Head of caudate nucleus (tissue), 42 donors: ENCODE measurements around the gene SMIM7.
"Not testable (repeated sequence)": the region's sequence is repeated elsewhere in the genome, so short reads cannot be mapped to it uniquely, and the experiment has no call there.

ENCODE experiments used
- DNase-seq, 42 donors: peaks; one replicate each; pipeline versions ENCODE4 v3.0.0 to v3.0.0-alpha.2; 2020 to 2021; ENCODE audit warnings: mixed read lengths in 7 of 42
- intact Hi-C: fragments of 100-400 bp; cut with DNase I; formaldehyde crosslinking; loops from one replicate; pipeline ENCODE4 v1.15.0; 2022

The SMIM7 gene

DNA sequence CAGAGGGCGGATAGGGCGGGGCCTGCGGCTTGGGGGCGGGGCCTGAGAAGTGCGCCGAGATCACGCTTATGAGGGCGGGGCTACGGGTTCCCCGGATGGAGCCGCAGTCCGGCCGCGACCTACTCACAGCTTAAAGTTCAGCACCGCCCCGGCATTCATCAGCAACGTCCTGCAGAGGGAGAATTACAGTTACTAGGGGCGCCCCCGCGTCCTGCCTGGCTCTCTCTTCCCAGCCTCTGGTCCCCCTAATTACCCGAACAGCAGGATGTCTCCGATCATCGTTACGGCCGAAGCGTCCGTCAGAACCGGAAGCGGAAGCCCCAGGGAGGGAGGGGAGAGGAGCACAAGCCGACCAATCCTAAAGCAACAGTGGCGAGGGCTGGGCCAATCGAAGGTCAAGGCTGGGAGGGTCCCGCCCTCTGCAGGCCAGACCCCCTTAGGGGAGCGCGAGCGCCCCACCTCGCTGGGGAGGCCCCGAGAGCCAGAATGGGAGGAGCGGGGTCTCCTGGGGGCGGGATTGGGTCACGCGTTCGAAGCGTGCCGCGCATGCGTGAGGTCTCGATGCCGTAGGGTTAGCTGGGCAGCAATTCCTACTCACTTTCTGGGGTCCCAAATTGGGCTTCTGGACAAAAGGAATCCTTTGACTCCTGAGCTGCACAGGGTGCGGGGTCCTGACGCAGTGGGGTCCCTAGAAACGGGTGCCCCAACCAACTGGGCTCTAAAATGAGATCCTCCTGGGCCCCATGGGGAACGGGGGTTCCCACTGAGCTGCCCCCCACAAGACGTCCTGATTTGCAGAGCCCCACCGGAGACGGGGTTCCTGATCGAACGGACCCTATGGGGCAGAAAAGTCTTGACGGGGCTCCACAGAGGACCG is at the start of gene SMIM7:
TSS of gene SMIM7 (minus strand) at position 313 of the 877 bp plus-strand sequence. CDS start at position 279, 34 bp downstream.
- DNase-seq: peak; percentile 97 to 100 (median 99)
- intact Hi-C loops: loop anchor here (1.0 kb wide), 1 partner anchor 32 kb away; the partner anchor contains the start of gene MED26

DNA sequence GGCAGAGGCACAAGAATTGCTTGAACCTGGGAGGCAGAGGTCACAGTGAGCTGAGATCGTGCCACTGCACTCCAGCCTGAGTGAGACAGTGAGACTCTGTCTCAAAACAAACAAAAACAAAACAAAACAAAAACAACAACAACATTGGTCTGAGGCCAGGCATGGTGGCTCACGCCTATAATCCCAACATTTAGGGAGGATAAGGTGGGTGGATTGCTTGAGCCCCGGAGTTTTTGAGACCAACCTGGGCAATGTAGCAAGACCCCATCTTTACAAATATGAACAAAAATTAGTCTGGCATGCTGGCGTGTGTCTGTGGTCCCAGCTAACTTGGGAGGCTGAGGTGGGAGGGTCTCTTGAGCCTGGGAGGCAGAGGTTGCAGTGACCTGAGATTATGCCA is 43.7 kb upstream of the SMIM7 start:
- DNase-seq: no peak
- intact Hi-C loops: no loop called here

DNA sequence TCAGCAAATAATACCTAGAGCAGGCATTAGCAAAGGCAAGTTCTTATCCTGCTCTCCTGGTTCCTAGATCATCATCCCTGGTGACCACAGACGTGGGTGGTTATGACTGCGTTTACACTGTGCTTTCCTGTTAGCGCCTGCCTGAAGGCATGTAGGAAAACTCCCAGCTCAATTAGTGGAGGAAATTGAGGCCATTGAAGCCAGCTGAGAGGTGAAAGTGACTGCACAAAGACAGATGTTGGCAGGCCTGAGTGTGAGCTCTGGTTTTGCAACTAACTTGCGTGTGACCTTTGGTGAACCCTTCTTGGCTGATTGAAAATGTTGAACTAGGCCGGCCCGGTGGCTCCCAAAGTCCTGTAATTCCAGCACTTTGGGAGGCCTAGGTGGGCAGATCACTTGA is 42.2 kb upstream of the SMIM7 start:
- no peak for DNase-seq
- intact Hi-C loops: no loop called here

DNA sequence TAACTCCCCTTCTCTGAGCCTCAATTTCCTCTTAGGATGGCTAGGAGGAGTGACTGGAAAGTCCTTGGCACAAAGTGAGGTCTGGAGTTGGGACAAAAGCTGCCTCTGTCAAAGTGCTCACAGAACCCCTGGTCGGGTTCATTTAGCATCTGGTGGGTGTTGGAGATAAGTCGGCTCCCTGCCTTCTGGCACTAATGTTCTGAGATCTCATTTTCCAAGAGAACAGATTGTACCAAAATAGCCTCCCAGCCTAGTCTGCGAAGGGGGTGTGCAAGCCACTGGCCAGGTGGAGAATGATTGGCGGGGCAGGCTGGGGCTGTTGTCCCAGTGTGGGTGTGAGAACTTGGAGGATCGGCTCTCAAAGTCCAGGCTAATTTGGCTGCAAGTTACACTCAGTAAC is 39.0 kb upstream of the SMIM7 start:
- no peak for DNase-seq
- intact Hi-C loops: no loop called here

DNA sequence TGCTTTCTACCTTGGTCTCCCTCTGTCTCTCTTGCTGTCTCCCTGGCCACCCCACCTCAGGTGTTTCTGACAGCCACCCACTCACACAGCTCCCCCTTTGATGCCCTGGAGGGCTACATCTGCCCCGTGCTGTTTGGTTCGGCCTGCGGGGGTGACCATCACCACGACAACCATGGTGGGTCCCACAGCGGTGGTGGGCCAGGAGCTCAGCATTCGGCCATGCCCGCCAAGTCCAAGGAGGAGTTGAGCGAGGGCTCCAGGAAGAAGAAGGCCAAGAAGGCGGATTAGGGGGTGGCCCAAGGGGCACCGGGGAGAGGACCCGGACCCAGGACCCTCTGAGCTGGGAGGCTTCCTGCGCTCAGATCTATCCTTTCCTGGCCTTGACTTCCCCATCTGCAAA is 28.1 kb upstream of the SMIM7 start:
- no peak for DNase-seq
- intact Hi-C loops: no loop called here

DNA sequence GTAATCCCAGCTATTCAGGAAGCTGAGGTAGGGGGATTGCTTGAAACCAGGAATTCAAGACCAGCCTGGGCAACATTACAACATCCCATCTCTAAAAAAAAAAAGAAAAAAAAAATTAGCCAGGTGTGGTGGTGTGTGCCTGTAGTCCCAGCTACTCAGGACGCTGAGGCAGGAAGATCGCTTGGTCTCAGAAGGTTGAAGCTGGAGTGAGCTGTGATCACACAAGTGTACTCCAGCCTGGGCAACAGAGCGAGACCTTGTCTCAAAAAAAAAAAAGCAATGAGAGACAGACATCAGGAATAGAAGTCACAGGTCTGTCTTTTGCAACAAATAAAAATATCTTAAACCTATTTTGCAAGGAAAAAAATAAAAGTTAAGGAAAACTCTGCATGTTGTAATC is 24.3 kb upstream of the SMIM7 start:
- DNase-seq: no peak
- intact Hi-C loops: no loop called here

DNA sequence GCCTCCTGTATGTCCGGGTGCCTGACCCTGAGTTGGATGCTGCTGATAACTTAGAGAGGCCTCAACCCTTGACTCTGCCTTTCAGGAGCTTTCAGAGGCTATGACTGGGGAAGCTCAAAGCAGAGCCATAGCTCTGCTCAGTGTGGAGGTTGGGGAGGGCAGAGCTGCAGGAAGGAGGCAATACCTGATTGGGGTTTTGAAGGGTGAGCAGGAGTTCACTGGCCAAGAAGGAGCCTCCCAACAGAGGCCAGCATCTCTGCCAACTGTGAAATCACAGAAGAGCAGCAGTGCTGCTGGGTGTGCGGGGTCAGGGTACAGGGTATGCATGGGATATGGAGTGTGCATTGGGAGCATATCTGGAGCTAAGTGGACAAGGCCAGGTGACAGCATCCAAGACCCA is 22.6 kb upstream of the SMIM7 start:
- DNase-seq: no peak
- intact Hi-C loops: no loop called here

DNA sequence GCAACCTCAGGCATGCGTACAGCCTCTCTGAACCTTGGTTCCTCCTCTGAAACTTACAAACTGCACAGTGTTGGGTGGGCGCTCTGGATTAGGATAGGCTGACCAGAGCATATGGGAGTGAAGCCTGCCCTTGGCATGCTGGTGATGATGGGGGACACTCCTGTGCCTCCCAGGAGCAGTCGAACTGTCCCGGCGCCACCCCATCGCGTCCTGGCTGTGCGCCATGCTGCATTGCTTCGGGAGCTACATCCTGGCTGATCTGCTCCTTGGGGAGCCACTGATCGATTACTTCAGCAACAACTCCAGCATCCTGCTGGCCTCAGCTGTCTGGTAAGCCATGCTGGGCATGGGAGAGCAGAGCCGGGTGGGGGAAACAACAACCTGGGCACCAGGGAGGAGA is 19.9 kb upstream of the SMIM7 start:
- intact Hi-C loops: no loop called here
- DNase-seq: no peak

DNA sequence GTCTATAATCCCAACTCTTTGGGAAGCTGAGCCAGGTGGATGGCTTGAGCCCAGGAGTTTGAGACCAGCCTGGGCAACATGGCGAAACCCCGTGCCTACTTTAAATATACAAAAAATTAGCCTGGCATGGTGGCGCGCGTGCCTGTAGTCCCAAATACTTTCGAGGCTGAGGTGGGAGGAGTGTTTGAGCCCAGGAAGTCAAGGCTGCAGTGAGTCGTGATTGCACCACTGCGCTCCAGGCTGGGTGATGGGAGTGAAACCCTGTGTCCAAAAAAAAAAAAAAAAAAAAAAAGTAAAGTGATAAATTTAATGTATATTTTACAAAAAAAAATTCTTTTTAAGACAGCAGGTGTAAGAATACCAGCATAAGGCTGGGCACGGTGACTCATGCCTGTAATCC is 18.6 kb upstream of the SMIM7 start:
- DNase-seq: no peak
- intact Hi-C loops: no loop called here

DNA sequence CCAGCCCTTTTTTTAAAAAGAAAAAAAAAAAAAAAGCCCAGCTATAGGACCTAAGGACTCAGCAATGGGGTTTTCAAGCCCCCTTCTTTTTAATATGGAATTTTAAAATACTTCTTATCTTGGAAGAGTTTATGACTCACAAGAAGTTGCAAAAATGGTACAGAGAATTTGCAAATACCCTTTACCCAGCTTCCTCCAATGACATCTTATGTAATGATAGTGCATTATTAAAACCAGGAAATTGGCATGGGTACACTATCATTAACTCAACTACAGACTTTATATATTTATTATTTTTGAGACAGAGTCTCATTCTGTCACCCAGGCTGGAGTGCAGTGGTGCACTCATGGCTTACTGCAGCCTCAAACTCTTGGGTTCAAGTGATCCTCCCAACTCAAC is 17.1 kb upstream of the SMIM7 start:
- no peak for DNase-seq
- intact Hi-C loops: no loop called here

DNA sequence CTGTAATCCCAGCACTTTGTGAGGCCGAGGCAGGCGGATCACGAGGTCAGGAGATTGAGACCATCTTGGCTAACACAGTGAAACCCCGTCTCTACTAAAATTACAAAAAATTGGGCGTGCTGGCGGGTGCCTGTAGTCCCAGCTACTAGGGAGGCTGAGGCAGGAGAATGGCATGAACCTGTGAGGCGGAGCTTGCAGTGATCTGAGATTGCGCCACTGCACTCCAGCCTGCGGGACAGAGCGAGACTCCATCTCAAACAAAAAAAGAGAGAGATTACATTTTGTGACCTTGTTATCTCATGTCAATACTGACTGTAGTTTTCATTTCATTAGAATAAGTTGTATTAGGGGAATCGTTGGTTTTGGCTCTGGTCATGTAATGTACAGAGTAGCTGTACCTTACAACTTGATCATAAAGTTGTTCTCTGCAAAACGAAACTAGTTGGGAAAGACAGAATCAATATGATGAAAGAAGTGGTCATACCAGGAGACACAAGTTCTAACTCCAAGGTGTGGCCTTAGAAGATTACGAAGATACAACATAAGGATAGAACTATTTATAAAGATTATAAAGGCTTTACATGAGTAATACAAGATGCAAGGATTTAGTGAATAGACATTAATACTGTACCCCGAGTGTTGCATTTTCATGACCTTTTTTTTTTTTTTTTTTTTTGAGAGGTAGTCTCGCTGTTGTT is 16.3 kb upstream of the SMIM7 start:
- DNase-seq: no peak
- intact Hi-C loops: no loop called here

DNA sequence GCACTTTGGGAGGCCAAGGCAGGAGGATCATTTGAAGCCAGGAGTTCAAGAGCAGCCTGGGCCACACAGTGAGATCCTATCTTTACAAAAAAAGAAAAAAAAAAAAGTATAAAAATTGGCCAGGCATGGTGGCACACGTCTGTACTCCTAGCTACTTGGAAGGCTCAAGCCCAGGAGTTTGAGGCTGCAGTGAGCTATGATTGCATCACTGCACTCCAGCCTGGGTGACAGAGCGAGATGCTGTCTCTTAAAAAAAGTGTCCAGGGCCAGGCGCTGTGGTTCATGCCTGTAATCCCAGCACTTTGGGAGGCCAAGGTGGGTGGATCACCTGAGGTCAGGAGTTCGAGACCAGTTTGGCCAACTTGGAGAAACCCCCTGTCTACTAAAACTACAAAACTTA is 13.9 kb upstream of the SMIM7 start:
- intact Hi-C loops, DNase-seq: not testable (repeated sequence)

DNA sequence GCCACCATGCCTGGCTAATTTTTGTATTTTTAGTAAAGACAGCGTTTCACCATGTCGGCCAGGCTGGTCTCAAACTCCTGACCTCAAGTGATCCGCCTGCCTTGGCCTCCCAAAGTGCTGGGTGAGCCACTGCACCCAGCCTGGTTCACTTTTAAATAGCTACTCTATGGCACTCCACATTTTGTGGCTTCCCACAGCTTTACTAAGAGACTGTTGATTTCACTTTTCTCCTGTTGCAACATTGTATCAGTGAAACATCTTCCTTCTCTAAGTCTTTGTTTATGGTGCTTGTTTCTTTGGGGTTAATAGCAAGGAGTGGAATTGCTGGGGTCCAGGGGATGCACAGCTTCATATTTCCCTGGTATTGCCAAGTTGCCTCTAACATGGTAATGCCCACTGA is 13.3 kb upstream of the SMIM7 start:
- intact Hi-C loops: no loop called here

DNA sequence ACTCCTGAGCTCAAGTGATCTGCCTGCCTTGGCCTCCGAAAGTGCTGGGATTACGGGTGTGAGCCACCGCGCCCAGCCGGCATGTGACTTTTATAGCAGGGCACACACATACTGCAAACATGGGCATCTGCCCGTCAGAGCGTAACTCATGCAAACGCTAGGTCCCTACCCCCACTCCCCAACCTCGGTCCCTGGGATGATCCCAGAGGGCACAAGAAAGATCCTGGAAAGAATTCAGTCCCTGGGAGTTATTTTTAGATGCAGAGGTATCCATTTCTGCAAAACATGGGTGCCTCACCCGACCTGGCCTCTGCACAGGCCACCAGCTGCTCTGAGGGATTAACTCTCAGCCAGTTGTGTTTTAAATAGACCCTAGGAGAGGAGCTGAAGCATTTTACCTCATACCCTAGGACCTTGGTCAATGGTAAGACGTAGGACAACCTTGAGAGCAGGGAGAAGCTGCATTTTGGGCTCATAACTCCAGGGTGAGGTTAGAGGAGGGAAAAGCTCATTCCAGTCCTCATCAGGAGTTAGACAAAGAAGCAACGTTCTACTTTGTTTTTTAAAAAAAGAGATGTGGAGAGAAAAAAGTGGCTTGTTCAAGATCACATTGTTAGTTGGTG is 11.8 kb upstream of the SMIM7 start:
- DNase-seq: no peak
- intact Hi-C loops: no loop called here

More for the DNA sequence above, 13.3 kb upstream of the SMIM7 start:
- no peak for DNase-seq

DNA sequence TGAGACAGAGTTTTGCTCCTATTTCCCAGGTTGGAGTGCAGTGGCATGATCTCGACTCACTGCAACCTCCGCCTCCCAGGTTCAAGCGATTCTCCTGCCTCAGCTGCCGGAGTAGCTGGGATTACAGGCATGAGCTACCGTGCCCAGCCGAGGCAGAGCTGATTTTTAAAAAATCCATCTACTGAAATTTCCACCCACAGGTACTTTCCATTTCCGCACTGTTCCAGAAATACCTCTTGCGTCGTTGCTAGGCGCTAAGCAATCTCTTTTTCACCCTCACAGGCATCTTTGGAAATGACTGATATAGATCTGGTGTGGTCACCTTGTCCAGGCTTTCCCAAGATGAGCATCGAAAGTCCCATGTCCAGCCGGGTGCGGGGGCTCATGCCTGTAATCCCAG is 10.3 kb upstream of the SMIM7 start:
- DNase-seq: peak in 30 of 42 donors; percentile 21 to 75 (median 44)
- intact Hi-C loops: no loop called here

DNA sequence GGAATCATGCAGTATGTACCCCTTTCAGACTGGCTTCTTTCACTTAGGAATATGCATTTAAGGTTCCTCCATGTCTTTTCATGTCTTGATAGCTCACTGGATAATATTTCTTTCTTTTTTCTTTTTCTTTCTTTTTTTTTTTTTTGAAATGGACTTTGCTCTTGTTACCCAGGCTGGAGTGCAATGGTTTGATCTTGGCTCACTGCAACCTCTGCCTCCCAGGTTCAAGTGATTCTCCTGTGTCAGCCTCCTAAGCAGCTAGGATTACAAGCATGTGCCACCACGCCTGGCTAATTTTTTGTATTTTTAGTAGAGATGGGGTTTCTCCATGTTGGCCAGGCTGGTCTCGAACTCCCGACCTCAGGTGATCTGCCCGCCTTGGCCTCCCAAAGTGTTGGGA is 8.8 kb upstream of the SMIM7 start:
- intact Hi-C loops, DNase-seq: not testable (repeated sequence)

DNA sequence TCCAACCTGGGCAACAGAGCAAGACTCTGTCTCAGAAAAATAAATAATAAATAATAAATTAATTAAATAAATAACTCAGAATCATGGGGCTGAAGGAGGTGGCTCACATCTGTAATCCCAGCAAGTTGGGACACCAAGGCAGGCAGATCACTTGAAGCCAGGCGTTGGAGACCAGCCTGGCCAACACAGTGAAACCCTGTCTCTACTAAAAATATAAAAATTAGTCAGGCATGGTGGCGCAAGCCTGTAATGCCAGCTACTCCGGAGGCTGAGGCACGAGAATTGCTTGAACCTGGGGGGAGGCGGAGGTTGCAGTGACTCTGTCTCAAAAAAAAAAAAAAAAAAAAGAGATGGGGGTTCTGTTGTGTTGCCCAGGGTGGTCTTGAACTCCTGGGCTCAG is 8.2 kb upstream of the SMIM7 start:
- intact Hi-C loops: no loop called here
- DNase-seq: no peak

DNA sequence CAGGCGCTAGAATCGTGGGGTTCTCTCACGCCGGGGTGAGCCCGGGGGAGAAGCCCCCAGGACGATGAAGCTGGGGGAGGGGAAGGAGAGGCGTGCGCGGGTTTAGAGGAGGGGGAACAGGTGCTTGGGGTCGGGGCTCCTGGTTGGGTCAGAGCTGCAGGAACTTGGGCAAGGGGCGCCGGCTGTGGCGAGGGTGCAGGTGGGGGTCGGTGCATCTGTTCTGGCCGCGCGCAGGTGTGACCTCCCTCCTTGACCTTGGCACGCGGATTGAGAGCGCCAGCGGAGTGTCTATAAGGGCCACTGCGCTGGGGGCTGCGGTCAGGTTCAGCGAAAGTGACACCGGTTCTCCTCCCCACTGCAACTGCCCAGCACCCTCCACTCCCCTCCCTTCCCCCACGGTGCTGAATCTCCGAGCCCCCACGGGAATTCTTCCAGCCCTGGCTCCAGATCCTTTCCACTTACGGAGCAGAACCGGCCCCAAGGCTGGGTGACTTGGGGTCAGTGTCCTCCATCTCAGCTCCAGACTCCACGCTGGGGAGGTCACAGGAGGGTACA is 1.6 kb upstream of the SMIM7 start:
- DNase-seq: peak in 40 of 42 donors; percentile 9 to 69 (median 36)
- intact Hi-C loops: no loop called here

DNA sequence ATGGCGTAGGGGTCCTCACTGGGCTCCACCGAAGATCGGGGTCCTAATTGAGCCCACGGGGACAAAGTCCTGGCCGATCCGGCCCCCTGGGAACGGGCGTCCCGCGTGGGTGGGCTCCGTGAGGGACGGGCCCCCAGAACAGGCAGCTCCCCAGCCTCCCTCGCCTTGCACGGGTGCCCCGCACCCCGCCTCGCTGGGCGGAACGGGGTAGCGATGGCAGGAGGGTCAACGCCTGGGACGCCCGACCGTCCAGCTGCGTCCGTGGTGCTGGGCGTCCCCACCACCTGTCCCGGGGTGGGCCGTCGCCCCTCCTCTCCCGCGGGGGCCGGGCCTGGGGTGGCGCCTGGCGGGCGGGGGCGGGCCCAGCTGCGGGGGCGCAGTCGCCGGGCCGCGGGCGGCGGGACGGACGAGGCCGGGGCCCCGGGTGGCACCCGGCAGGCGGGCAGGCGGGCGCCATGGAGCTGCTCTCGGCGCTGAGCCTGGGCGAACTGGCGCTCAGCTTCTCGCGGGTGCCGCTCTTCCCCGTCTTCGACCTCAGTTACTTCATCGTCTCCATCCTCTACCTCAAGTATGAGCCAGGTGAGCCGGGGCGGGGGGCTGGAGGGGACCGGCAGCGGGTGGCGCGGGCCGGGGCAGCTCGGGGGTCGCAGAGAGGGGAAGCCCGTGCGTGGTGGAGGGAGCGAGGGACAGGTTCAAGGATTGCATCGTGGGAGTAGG is 977 bp upstream of the SMIM7 start, which contains the start of gene TMEM38A:
TSS of gene TMEM38A (plus strand) at position 377 of the 717 bp plus-strand sequence. CDS start at position 456, 79 bp downstream.
- intact Hi-C loops: loop anchor here (1.0 kb wide), 1 partner anchor 33 kb away; the partner anchor contains the start of gene MED26
- peak in 37 of 42 donors; percentile 13 to 72 (median 39) for DNase-seq
